Heart left ventricle (tissue), 16 donors: Measurements from ENCODE around the gene NKTR. TPM values are rescaled to one million over a fixed set of nuclear protein-coding genes. Genes with fewer than 3 reads are reported as not detected.
A peak's percentile ranks its signal among the peaks of the same experiment; 100 is the strongest.

Experiments used
- ATAC-seq, 4 donors: fragments of 200-7000 bp; cut with Tn5 transposase; one replicate each; pipeline ENCODE4 v1.9.1; 2020 to 2022; ENCODE audit warnings: moderate library complexity in 4 of 4, mild to moderate bottlenecking in 3 of 4, moderate number of reproducible peaks in 1 of 4
- DNase-seq, 5 donors: peaks; one replicate each; pipeline ENCODE4 v3.0.0-alpha.2; 2020
- H3K27ac ChIP-seq, 12 donors: fragments of 200-600 bp; sonication (generic) in 4 of 12; one replicate each; pipeline versions ENCODE4 v1.5.0 to v1.8.0; 2016 to 2022; ENCODE audit warnings: mild to moderate bottlenecking in 2 of 12
- H3K27me3 ChIP-seq, 9 donors: fragments of 200-600 bp; sonication (generic) in 2 of 9; one replicate each; pipeline versions ENCODE4 v1.5.1 to v1.8.0; 2016 to 2022; ENCODE audit warnings: mild to moderate bottlenecking in 3 of 9
- H3K36me3 ChIP-seq, 9 donors: fragments of 200-600 bp; sonication (generic) in 2 of 9; one replicate each; pipeline versions ENCODE4 v1.5.0 to v1.8.0; 2018 to 2022; ENCODE audit warnings: mild to moderate bottlenecking in 2 of 9
- H3K4me1 ChIP-seq, 12 donors: fragments of 200-600 bp; sonication (generic) in 4 of 12; one replicate each; pipeline versions ENCODE4 v1.5.0 to v1.8.0; 2016 to 2022; ENCODE audit warnings: mild to moderate bottlenecking in 3 of 12
- H3K4me3 ChIP-seq, 12 donors: fragments of 200-600 bp; sonication (generic) in 4 of 12; one replicate each; pipeline versions ENCODE4 v1.5.0 to v1.8.0; 2017 to 2022; ENCODE audit warnings: mild to moderate bottlenecking in 9 of 12, moderate library complexity in 4 of 12
- H3K9me3 ChIP-seq, 12 donors: fragments of 200-600 bp; sonication (generic) in 4 of 12; one replicate each; pipeline versions ENCODE4 v1.5.0 to v1.8.0; 2016 to 2022; ENCODE audit warnings: mild to moderate bottlenecking in 1 of 12
- POLR2A ChIP-seq, 2 donors: fragments of 450-650 bp; IDR thresholded peaks; one replicate each; pipeline ENCODE4 v1.6.1; 2017; ENCODE audit warnings: antibody characterized with exemption in 2 of 2, mild to moderate bottlenecking in 2 of 2, moderate library complexity in 2 of 2
- WGBS, 4 donors: extraction: QIAGEN DNeasy Blood & Tissue Kit in 2 of 4; methylation state at CpG; one replicate each; pipeline versions ENCODE4 v1.1.5 to v1.1.7; 2013 to 2018; 5-methylcytosine and 5-hydroxymethylcytosine counted together
- intact Hi-C, 10 donors: fragments of 100-400 bp; cut with DNase I; formaldehyde crosslinking; loops; one replicate each; pipeline versions ENCODE4 v1.11.1 to v1.14.2; 2022
- polyA plus RNA-seq, 2 donors: library from polyadenylated mRNA; stranded (reverse); fragments of 200-250 nt; gene quantifications; one replicate each; pipeline ENCODE4 v1.2.3, GENCODE V29; 2013
- total RNA-seq, 9 donors: library from RNA; depleted of rRNA in 2 of 9; stranded (reverse); fragments of >200 nt in 2 of 9; fragmentation: NEBNext Ultra II Directional in 3 of 9; extraction: Animal tissue kit (Norgen Biotek cat#: 25700) in 3 of 9; gene quantifications; one replicate each; pipeline versions ENCODE4 v1.1.0 to v1.2.4, GENCODE V29; 2016 to 2023
- TF ChIP-seq, protein P1 (sequence below), 12 donors: fragments of 200-600 bp; sonication (generic) in 4 of 12; IDR thresholded peaks; one replicate each; pipeline versions ENCODE4 v1.5.0 to v1.8.0; 2018 to 2022; ENCODE audit warnings: antibody characterized with exemption in 12 of 12, mild to moderate bottlenecking in 5 of 12
- donor health status: ischemic (EF 13 %, LVEDD 7.1; RV severe dilation, severe dysfunction).
- donor health status: healthy with polysubstance abuse.
- donor health status: DM: no; HTN: yes; CAD: no.
- donor health status: DM: no; HTN: no; CAD: no.
- donor health status: ischemic (EF 25% LVEDD 6.9; RV normal size, moderate dysfunction).
- donor health status: ischemic (EF 25% LVEDD 5.7; RV mildly dilated, moderate dysfunction).
- donor health status: healthy.
- donor health status: DM: yes; HTN: yes; CAD: no.
- donor health status: ischemic (EF 35%, LVEDD 5.7; RV mildly dilated, moderate dysfunction).
- donor health status: nonischemic (EF 11% LVEDD 7.7; RV severe dilation, severe dysfunction).
- donor health status: DM: yes; HTN: yes; CAD: no.
- donor health status: PGD.
- donor health status: ischemic (EF 29% LVEDD 5.4; RV normal size, mild dysfunction).
- donor health status: nonischemic (EF 23%, LVEDD 6.1; RV moderate dilation, normal function).

Gene NKTR
- total and polyA plus RNA-seq, 11 donors, result 10.7 to 40.6 (median 20.9) TPM

DNA sequence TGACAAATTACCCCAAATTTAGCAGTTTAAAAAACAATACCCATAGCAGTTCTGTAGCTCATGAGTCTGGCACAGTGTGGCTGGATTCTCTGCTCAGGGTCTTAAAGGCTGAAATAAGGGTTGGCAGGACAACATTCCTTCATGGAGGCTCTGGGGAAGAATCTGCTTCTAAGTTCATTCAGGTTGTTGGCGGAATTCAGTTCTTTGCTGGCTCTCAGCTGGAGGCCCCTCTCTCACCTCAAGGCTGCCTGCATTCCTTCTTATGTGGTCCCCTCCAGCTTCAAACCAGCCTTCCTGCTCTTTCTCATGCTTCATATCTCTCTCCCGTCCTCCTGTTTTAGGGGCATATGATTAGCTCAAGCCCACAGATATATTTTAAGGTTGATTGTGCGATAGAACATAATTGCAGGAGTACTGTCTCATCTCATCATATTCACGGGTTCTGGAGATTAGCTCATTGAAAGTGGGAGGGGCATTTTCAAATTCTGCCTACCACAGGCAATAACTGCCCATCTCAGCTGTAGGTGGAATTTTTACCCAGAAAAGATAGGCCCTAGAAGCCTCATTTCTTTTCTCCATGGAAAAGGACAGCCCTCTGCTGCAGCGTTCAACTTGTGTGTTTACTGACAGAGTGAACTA is 47.5 kb downstream of the NKTR start:
- peak overlapping the region in 2 of 12 donors; percentile 14 to 34 for H3K27ac ChIP-seq
- H3K4me3 ChIP-seq, result no peak overlapping the region
- peaks cover 0 to 75% (median 69%) of the 10 kb centered on the region in 9 donors for H3K36me3 ChIP-seq
- peaks cover 6 to 51% (median 30%) of the 10 kb centered on the region in 12 donors for H3K4me1 ChIP-seq
- ATAC-seq (no peak), DNase-seq (no peak)
- TF ChIP-seq, protein P1, sequence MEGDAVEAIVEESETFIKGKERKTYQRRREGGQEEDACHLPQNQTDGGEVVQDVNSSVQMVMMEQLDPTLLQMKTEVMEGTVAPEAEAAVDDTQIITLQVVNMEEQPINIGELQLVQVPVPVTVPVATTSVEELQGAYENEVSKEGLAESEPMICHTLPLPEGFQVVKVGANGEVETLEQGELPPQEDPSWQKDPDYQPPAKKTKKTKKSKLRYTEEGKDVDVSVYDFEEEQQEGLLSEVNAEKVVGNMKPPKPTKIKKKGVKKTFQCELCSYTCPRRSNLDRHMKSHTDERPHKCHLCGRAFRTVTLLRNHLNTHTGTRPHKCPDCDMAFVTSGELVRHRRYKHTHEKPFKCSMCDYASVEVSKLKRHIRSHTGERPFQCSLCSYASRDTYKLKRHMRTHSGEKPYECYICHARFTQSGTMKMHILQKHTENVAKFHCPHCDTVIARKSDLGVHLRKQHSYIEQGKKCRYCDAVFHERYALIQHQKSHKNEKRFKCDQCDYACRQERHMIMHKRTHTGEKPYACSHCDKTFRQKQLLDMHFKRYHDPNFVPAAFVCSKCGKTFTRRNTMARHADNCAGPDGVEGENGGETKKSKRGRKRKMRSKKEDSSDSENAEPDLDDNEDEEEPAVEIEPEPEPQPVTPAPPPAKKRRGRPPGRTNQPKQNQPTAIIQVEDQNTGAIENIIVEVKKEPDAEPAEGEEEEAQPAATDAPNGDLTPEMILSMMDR (IDR thresholded peaks at IDR 0.05), result no peak
- TF ChIP-seq POLR2A (IDR thresholded peaks at IDR 0.05), result no peak
- no peaks in the 10 kb centered on the region for H3K27me3 ChIP-seq
- intact Hi-C loops, result no loop called here
- H3K9me3 ChIP-seq, result no peaks in the 10 kb centered on the region
- WGBS, 4 donors, result 60 to 66% (median 62%) methylated on average over 5 of the region's 5 CpGs

DNA sequence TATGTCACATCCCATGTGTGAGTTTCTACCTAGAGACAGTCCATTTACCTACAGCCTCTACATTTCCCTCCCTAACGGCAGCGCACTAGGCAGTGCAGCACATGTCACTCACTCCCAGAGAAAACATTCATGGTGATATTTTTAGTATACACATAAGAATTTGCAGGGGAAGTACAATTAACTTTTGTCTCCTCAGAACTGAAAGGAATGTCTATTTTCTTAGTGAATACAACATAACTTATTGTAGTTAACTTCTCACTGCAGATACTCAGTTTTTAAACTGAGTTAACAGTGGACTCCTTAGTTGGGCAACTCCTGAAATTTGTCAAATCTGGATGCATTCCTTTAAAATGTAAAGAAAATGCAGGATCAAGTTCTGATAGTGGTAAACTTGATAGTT is 48.5 kb downstream of the NKTR start:
- Histone ChIP-seq H3K36me3 (peaks cover 0 to 65% (median 59%) of the 10 kb centered on the region in 9 donors), H3K9me3 (no peaks in the 10 kb centered on the region), H3K4me1 (peaks cover 6 to 61% (median 36%) of the 10 kb centered on the region in 12 donors), H3K27me3 (no peaks in the 10 kb centered on the region), H3K27ac (peak overlapping the region in 2 of 12 donors; percentile 11 to 41), H3K4me3 (no peak overlapping the region)
- 34 to 47% (median 43%) methylated on average over 2 of the region's 2 CpGs for WGBS, 4 donors
- DNase-seq, result no peak
- intact Hi-C loops, result no loop called here
- ATAC-seq, result no peak
- TF ChIP-seq, protein P1 (IDR thresholded peaks at IDR 0.05), result no peak
- no peak for TF ChIP-seq POLR2A (IDR thresholded peaks at IDR 0.05)

DNA sequence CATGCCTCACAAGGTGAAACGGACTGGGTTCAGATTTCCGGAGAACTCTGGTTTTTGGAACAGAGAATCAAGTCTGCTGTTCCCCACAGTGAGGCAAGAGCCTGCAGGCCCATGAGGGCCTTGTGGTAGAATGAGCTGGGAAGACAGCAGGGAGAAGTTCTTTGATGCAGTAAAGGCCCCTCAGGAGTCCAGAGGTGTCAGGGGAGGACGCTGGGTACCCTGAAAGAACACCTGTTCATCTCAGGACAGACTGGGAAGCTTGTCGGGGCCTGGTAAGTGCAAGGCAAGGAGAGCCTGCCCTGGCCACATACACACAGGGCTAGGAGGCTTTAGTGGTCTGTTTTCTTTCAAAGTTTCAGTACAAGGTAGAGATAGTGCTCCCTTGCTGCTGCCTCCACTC is 49.3 kb downstream of the NKTR start:
- Histone ChIP-seq H3K27ac (peak overlapping the region in 5 of 12 donors; percentile 5 to 39 (median 19)), H3K36me3 (peaks cover 0 to 57% (median 51%) of the 10 kb centered on the region in 9 donors), H3K4me1 (peaks cover 6 to 63% (median 37%) of the 10 kb centered on the region in 12 donors), H3K27me3 (no peaks in the 10 kb centered on the region), H3K4me3 (no peak overlapping the region), H3K9me3 (no peaks in the 10 kb centered on the region)
- intact Hi-C loops, result loop anchor here in 9 of 10 donors (5.0 to 10.0 kb wide), 4 partner anchors 47 to 93 kb away; partner anchors contain the start of genes NKTR (in 6 of the 9) and SEC22C (in 2 of the 9)
- TF ChIP-seq POLR2A (IDR thresholded peaks at IDR 0.05), result no peak
- TF ChIP-seq, protein P1 (IDR thresholded peaks at IDR 0.05), result no peak
- no peak for DNase-seq
- no peak for ATAC-seq
- WGBS, 4 donors, result 73 to 76% (median 75%) methylated on average over 4 of the region's 4 CpGs

DNA sequence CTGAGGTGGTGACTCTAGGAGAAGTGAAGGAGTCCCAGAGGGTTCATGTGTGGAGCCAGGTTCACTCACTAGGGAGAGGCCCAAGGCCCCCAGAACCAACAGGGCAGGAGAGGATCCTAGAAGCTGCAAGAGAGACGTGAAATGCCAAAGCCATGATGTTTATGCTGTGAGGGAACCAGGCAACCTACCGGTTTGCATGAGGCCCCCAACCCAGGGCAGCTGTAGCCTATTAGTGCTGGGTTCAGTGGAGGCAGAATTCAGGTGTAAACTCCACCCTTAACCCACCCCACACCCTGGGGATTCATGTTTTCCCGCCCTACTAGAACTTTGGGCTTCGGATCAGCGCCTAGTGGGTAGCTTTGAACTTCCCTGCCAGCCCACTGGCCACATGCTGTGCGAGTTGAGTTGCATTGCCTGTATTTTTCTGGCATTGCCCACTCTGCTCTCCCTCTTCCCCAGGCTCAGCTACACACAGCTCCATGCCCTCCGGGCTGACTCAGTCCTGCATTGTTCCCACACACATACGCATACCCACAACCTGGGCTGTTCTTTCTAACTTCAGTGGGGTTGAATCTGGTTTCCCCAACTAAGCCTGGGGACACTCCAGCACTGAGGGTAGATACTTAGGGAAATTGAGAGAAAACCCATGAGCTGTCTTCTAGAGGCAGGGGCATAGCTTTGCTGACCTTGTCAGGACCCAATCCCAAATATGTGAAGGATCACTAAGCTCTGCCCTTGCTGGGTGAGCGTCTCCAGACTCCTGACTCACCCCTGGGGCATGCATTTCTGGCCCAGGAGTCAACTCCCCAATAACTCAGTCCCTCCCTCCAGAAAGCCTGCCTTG is 51.0 kb downstream of the NKTR start:
- Histone ChIP-seq H3K4me3 (peak overlapping the region in 3 of 12 donors; percentile 82 to 99 (median 89)), H3K4me1 (peaks cover 11 to 80% (median 51%) of the 10 kb centered on the region in 12 donors), H3K9me3 (no peaks in the 10 kb centered on the region), H3K27me3 (no peaks in the 10 kb centered on the region), H3K36me3 (peaks cover 0 to 40% (median 34%) of the 10 kb centered on the region in 9 donors), H3K27ac (peak overlapping the region in 10 of 12 donors; percentile 30 to 99 (median 95))
- TF ChIP-seq POLR2A (IDR thresholded peaks at IDR 0.05), result no peak
- TF ChIP-seq, protein P1 (IDR thresholded peaks at IDR 0.05), result no peak
- intact Hi-C loops, result loop anchor here (2.0 to 10.0 kb wide), 6 partner anchors 49 to 91 kb away; partner anchors contain the start of genes NKTR (in 7 of the 10) and SEC22C (in 2 of the 10)
- ATAC-seq, result no peak
- 74 to 84% (median 83%) methylated on average over 9 of the region's 9 CpGs for WGBS, 4 donors
- no peak for DNase-seq
